SK-N-SH (cell line): ENCODE measurements around the gene RGS17. TPM values are rescaled to one million over a fixed set of nuclear protein-coding genes. Genes with fewer than 3 reads are reported as not detected.

Source experiments
- CTCF ChIA-PET: fragments of 300-600, 350-600 bp; formaldehyde crosslinking; extraction: SDS; loops from one replicate; lab custom pipeline; 2021; lab: Yijun Ruan, JAX
- POLR2A ChIA-PET: fragments of 350-600 bp; sonication (Branson Sonifier 250); formaldehyde crosslinking; extraction: SDS; loops from one replicate; lab custom pipeline; 2020; ENCODE audit warnings: antibody characterized with exemption, inconsistent platforms; lab: Yijun Ruan, JAX
- DNase-seq: peaks from one replicate; pipeline ENCODE4 v3.0.0; 2012
- H2AFZ ChIP-seq: fragments of 200-600 bp; sonication (generic); 2 replicates; pipeline ENCODE4 v1.8.1; 2016; ENCODE audit warnings: antibody characterized with exemption, mild to moderate bottlenecking, low read depth
- H3F3A ChIP-seq: fragments of 200-600 bp; sonication (generic); replicated peaks from 2 replicates; pipeline ENCODE3; 2016; ENCODE audit warnings: antibody characterized with exemption, mild to moderate bottlenecking; ENCODE audit not compliant: insufficient read depth
- H3K27ac ChIP-seq, 2 experiments: fragments of 200-500 bp in 1 of 2; fragments of 200-600 bp in 1 of 2; sonication (Bioruptor generic) in 1 of 2; sonication (generic), shearing (Covaris generic) in 1 of 2; 2 replicates each; pipeline versions ENCODE4 v1.5.1 to v1.6.1; 2014 to 2016; ENCODE audit warnings: low read depth in 2 of 2, inconsistent platforms in 1 of 2, low read length in 1 of 2, mild to moderate bottlenecking in 1 of 2, mixed read lengths in 1 of 2
- H3K27me3 ChIP-seq: fragments of 200-600 bp; sonication (generic), shearing (Covaris generic); 2 replicates; pipeline ENCODE4 v1.6.1; 2016; ENCODE audit warnings: mixed run types; ENCODE audit not compliant: insufficient read depth
- H3K36me3 ChIP-seq, 2 experiments: fragments of 200-500 bp in 1 of 2; fragments of 200-600 bp in 1 of 2; sonication (Bioruptor generic) in 1 of 2; sonication (generic) in 1 of 2; replicated peaks in 1 of 2; 2 replicates each; pipeline versions ENCODE3 to v1.5.1; 2014 to 2016; ENCODE audit warnings: low read length in 1 of 2, mild to moderate bottlenecking in 1 of 2; ENCODE audit not compliant: insufficient read depth in 2 of 2, control insufficient read depth in 1 of 2
- H3K4me1 ChIP-seq, 2 experiments: fragments of 200-500 bp in 1 of 2; fragments of 200-600 bp in 1 of 2; sonication (Bioruptor generic) in 1 of 2; sonication (generic), shearing (Covaris generic) in 1 of 2; 2 replicates each; pipeline versions ENCODE4 v1.5.1 to v1.6.1; 2014 to 2016; ENCODE audit warnings: low read depth in 1 of 2, low read length in 1 of 2, mixed run types in 1 of 2; ENCODE audit not compliant: insufficient read depth in 2 of 2, control insufficient read depth in 1 of 2
- H3K4me2 ChIP-seq: fragments of 200-600 bp; sonication (generic), shearing (Covaris generic); 2 replicates; pipeline ENCODE4 v1.6.1; 2017; ENCODE audit warnings: mixed run types
- H3K4me3 ChIP-seq, 2 experiments: fragments of 200-500 bp in 1 of 2; fragments of 200-600 bp in 1 of 2; sonication (Bioruptor generic) in 1 of 2; sonication (generic), shearing (Covaris generic) in 1 of 2; 2 replicates each; pipeline versions ENCODE4 v1.5.1 to v1.8.1; 2014 to 2016; ENCODE audit warnings: low read depth in 2 of 2, inconsistent platforms in 1 of 2, low read length in 1 of 2, mild to moderate bottlenecking in 1 of 2, mixed read lengths in 1 of 2, moderate library complexity in 1 of 2
- H3K79me2 ChIP-seq: fragments of 200-600 bp; sonication (generic); 2 replicates; pipeline ENCODE4 v1.8.1; 2017; ENCODE audit warnings: mild to moderate bottlenecking; ENCODE audit not compliant: insufficient read depth
- H3K9ac ChIP-seq: fragments of 200-600 bp; sonication (generic); 2 replicates; pipeline ENCODE4 v1.6.1; 2017; ENCODE audit warnings: mixed run types
- H3K9me2 ChIP-seq: fragments of 200-600 bp; sonication (generic); 2 replicates; pipeline ENCODE4 v1.6.1; 2017; ENCODE audit warnings: mixed run types
- H3K9me3 ChIP-seq: fragments of 200-600 bp; sonication (generic); 2 replicates; pipeline ENCODE4 v1.6.1; 2017; ENCODE audit warnings: mixed run types, mild to moderate bottlenecking, moderate library complexity
- H4K20me1 ChIP-seq: fragments of 200-600 bp; sonication (generic); 2 replicates; pipeline ENCODE4 v1.6.1; 2017; ENCODE audit warnings: mild to moderate bottlenecking, mixed run types; ENCODE audit not compliant: insufficient read depth
- CHD2 ChIP-seq: fragments of 150-350 bp; IDR thresholded peaks from 2 replicates; pipeline ENCODE4 v1.6.1; 2018; ENCODE audit warnings: low read length; ENCODE audit not compliant: partially characterized antibody
- CTCF ChIP-seq: fragments of 200-600 bp; sonication (generic); IDR thresholded peaks from 2 replicates; pipeline ENCODE4 v1.6.1; 2017; ENCODE audit warnings: antibody characterized with exemption, mild to moderate bottlenecking, moderate library complexity
- ELF1 ChIP-seq: IDR thresholded peaks from 2 replicates; pipeline ENCODE4 v1.4.0; 2012
- EP300 ChIP-seq, 2 experiments: IDR thresholded peaks; 2 replicates each; pipeline versions ENCODE4 v1.4.0 to v1.6.1; 2012; ENCODE audit warnings: borderline replicate concordance in 1 of 2, low read depth in 1 of 2, low read length in 1 of 2
- FOSL2 ChIP-seq: IDR thresholded peaks from 2 replicates; pipeline ENCODE4 v1.4.0; 2012; ENCODE audit warnings: low read depth, mild to moderate bottlenecking, moderate library complexity, borderline replicate concordance
- FOXJ3 ChIP-seq: sonication (generic); formaldehyde crosslinking; IDR thresholded peaks from 2 replicates; pipeline ENCODE4 v1.5.1; 2020; ENCODE audit warnings: mild to moderate bottlenecking, missing genetic modification reagents
- GABPA ChIP-seq: IDR thresholded peaks from 2 replicates; pipeline ENCODE4 v1.4.0; 2012; ENCODE audit warnings: low read depth, mild to moderate bottlenecking
- GATA2 ChIP-seq: sonication (generic); formaldehyde crosslinking; IDR thresholded peaks from 2 replicates; pipeline ENCODE4 v1.5.0; 2020; ENCODE audit warnings: mild to moderate bottlenecking, missing genetic modification reagents
- MAX ChIP-seq: IDR thresholded peaks from 2 replicates; pipeline ENCODE4 v1.4.0; 2012; ENCODE audit warnings: low read depth
- MEF2A ChIP-seq: IDR thresholded peaks from 2 replicates; pipeline ENCODE4 v1.4.0; 2012; ENCODE audit warnings: low read depth, borderline replicate concordance
- MXI1 ChIP-seq: IDR thresholded peaks from 2 replicates; pipeline ENCODE4 v1.6.1; 2012; ENCODE audit warnings: mild to moderate bottlenecking, low read depth, low read length, improper control_type of control experiment
- NRF1 ChIP-seq: IDR thresholded peaks from 2 replicates; pipeline ENCODE4 v1.6.1; 2012; ENCODE audit warnings: low read depth, mild to moderate bottlenecking, low read length
- REST ChIP-seq: IDR thresholded peaks from 2 replicates; pipeline ENCODE4 v1.6.1; 2012; ENCODE audit warnings: mild to moderate bottlenecking, low read depth, low read length, moderate library complexity
- RFX5 ChIP-seq: IDR thresholded peaks from 2 replicates; pipeline ENCODE4 v1.6.1; 2012; ENCODE audit warnings: mild to moderate bottlenecking, improper control_type of control experiment, low read length
- RXRA ChIP-seq: IDR thresholded peaks from 2 replicates; pipeline ENCODE4 v1.4.0; 2012; ENCODE audit warnings: low read depth, mild to moderate bottlenecking, borderline replicate concordance
- SMC3 ChIP-seq: IDR thresholded peaks from 2 replicates; pipeline ENCODE4 v1.6.1; 2012; ENCODE audit warnings: low read depth, low read length, improper control_type of control experiment
- TAF1 ChIP-seq: IDR thresholded peaks from 2 replicates; pipeline ENCODE4 v1.6.1; 2012; ENCODE audit warnings: low read depth, mild to moderate bottlenecking, low read length, moderate library complexity, borderline replicate concordance
- TCF12 ChIP-seq: IDR thresholded peaks from 2 replicates; pipeline ENCODE4 v1.4.0; 2012
- YY1 ChIP-seq: IDR thresholded peaks from 2 replicates; pipeline ENCODE4 v1.4.0; 2012; ENCODE audit warnings: low read depth, mild to moderate bottlenecking
- WGBS: methylation state at CpG from one replicate; pipeline ENCODE4 v1.1.6; 2017; ENCODE audit warnings: low lambda C conversion rate; 5-methylcytosine and 5-hydroxymethylcytosine counted together
- polyA plus RNA-seq, 3 experiments: library from polyadenylated mRNA; depleted of rRNA; stranded (reverse); fragments of >200 nt; gene quantifications; 2 replicates each; pipeline ENCODE4 v1.2.3, GENCODE V29; 2012

RGS17 gene
- polyA plus RNA-seq, 1 of the 3 experiments (the other 2 are of a cell fraction): 1.4 TPM

- Histone ChIP-seq H3K4me2 (no peak overlapping the region), H3K27ac (no peak overlapping the region), H3K9me2 (no peaks in the 10 kb centered on the region), H2AFZ (no peak overlapping the region), H3K27me3 (no peaks in the 10 kb centered on the region), H3K9me3 (no peaks in the 10 kb centered on the region), H3F3A (no peaks in the 10 kb centered on the region), H3K4me1 (no peaks in the 10 kb centered on the region), H3K36me3 (no peaks in the 10 kb centered on the region), H3K4me3 (no peak overlapping the region), H4K20me1 (no peaks in the 10 kb centered on the region), H3K9ac (no peak overlapping the region), H3K79me2 (no peaks in the 10 kb centered on the region)
- DNase-seq: no peak
- ChIA-PET CTCF (interaction anchor here (1.0 to 1.5 kb wide), 2 partner anchors 12 to 207 kb away, joined by 3 to 4 read pairs; no protein-coding TSS in a partner anchor), POLR2A (no interaction called here)
- 71% methylated on average over 18 of the region's 24 CpGs for WGBS
- TF ChIP-seq RFX5 (no peak), FOXJ3 (CRISPR knock-in tag) (no peak), MAX (no peak), TAF1 (no peak), CTCF (no peak), GATA2 (CRISPR knock-in tag) (no peak), SMC3 (no peak), YY1 (no peak), NRF1 (no peak), MEF2A (no peak), CHD2 (no peak), REST (no peak), TCF12 (no peak), FOSL2 (no peak), GABPA (no peak), MXI1 (no peak), EP300 (IDR thresholded peaks at IDR 0.05; ENCODE audit: borderline replicate concordance in 1 of 2, low read depth in 1 of 2, low read length in 1 of 2) (no peak), ELF1 (no peak), RXRA (no peak)
Measured at GRCh38 chr6:152959333-152959732, 171.7 kb downstream of the RGS17 start.
